Measurements from ENCODE around the gene SKP1. TPM values are rescaled to one million over a fixed set of nuclear protein-coding genes. Genes with fewer than 3 reads are reported as not detected.
"Not testable (repeated sequence)": the region's sequence is repeated elsewhere in the genome, so short reads cannot be mapped to it uniquely, and the experiment has no call there.

SKP1 gene
- total RNA-seq, 4 donors from 2014 or later: 32.6 to 224 (median 170) TPM

GRCh38 chr5:134153241-134153640 lies 23.5 kb downstream of the SKP1 start:
- no peaks in the 10 kb centered on the region for H3K27me3 ChIP-seq
- TF ChIP-seq CTCF (IDR thresholded peaks at IDR 0.05) (no peak), POLR2AphosphoS5 (IDR thresholded peaks at IDR 0.05) (no peak), EP300 (IDR thresholded peaks at IDR 0.05; ENCODE audit: low read depth) (no peak), POLR2A (IDR thresholded peaks at IDR 0.05) (no peak)
- peaks cover 0 to 7% (median 0%) of the 10 kb centered on the region in 4 donors for H3K4me1 ChIP-seq
- peaks cover 0 to 60% (median 26%) of the 10 kb centered on the region in 4 donors for H3K36me3 ChIP-seq
- H3K9me3 ChIP-seq: no peaks in the 10 kb centered on the region
- WGBS, 2 donors (ENCODE audit: low coverage in 1 of 2): 93 to 100% methylated on average over 2 to 3 of the region's 3 CpGs
- no peak for DNase-seq
- in situ Hi-C loops (cut with MboI; ENCODE audit: low pct_ligation_motif_present in 1 of 4, low pct_unique_long_range_greater_than_20kb in 1 of 4, low sequenced_read_pairs in 3 of 4): no loop called here
- intact Hi-C loops (cut with DNase I; ENCODE audit: low total_unique reads): no loop called here
- no peak overlapping the region for H3K4me3 ChIP-seq
- no peak overlapping the region for H3K27ac ChIP-seq

GRCh38 chr5:134152173-134152832 lies 24.4 kb downstream of the SKP1 start:
- in situ Hi-C loops (cut with MboI; ENCODE audit: low pct_ligation_motif_present in 1 of 4, low pct_unique_long_range_greater_than_20kb in 1 of 4, low sequenced_read_pairs in 3 of 4); H3K4me1 ChIP-seq; H3K27ac ChIP-seq: not testable (repeated sequence)

GRCh38 chr5:134151723-134152122 lies 25.0 kb downstream of the SKP1 start:
- peaks cover 0 to 48% (median 21%) of the 10 kb centered on the region in 4 donors for H3K36me3 ChIP-seq
- H3K9me3 ChIP-seq: no peaks in the 10 kb centered on the region
- no peak for TF ChIP-seq CTCF (IDR thresholded peaks at IDR 0.05)
- no peak for TF ChIP-seq POLR2AphosphoS5 (IDR thresholded peaks at IDR 0.05)
- TF ChIP-seq EP300 (IDR thresholded peaks at IDR 0.05; ENCODE audit: low read depth): no peak
- TF ChIP-seq POLR2A (IDR thresholded peaks at IDR 0.05): no peak
- no peak overlapping the region for H3K4me3 ChIP-seq
- no peak for DNase-seq
- H3K27ac ChIP-seq: no peak overlapping the region
- H3K4me1 ChIP-seq: peaks cover 0 to 7% (median 0%) of the 10 kb centered on the region in 4 donors
- intact Hi-C loops (cut with DNase I; ENCODE audit: low total_unique reads): no loop called here
- 99% methylated on average over 3 of the region's 3 CpGs; no CpG with 5 or more reads in 1 of the 2 donors for WGBS, 2 donors (ENCODE audit: low coverage in 1 of 2)
- in situ Hi-C loops (cut with MboI; ENCODE audit: low pct_ligation_motif_present in 1 of 4, low pct_unique_long_range_greater_than_20kb in 1 of 4, low sequenced_read_pairs in 3 of 4): no loop called here
- H3K27me3 ChIP-seq: no peaks in the 10 kb centered on the region

More at GRCh38 chr5:134152173-134152832, 24.4 kb downstream of the SKP1 start:
- H3K9me3 ChIP-seq; DNase-seq; H3K27me3 ChIP-seq; H3K4me3 ChIP-seq; intact Hi-C loops (cut with DNase I; ENCODE audit: low total_unique reads): not testable (repeated sequence)
- H3K36me3 ChIP-seq: peaks cover 0 to 52% (median 22%) of the 10 kb centered on the region in 4 donors
- 96 to 98% methylated on average over 8 to 15 of the region's 15 CpGs for WGBS, 2 donors (ENCODE audit: low coverage in 1 of 2)

GRCh38 chr5:134149571-134150303 lies 27.0 kb downstream of the SKP1 start:
- WGBS, 2 donors (ENCODE audit: low coverage in 1 of 2): 33 to 45% methylated on average over 1 to 4 of the region's 4 CpGs
- H3K36me3 ChIP-seq: peaks cover 0 to 34% (median 15%) of the 10 kb centered on the region in 4 donors
- DNase-seq: no peak
- H3K4me1 ChIP-seq: peaks cover 0 to 7% (median 0%) of the 10 kb centered on the region in 4 donors
- no peak overlapping the region for H3K4me3 ChIP-seq
- no peak for TF ChIP-seq POLR2A (IDR thresholded peaks at IDR 0.05)
- no peak for TF ChIP-seq EP300 (IDR thresholded peaks at IDR 0.05; ENCODE audit: low read depth)
- TF ChIP-seq POLR2AphosphoS5 (IDR thresholded peaks at IDR 0.05): no peak
- no peak for TF ChIP-seq CTCF (IDR thresholded peaks at IDR 0.05)
- no peaks in the 10 kb centered on the region for H3K27me3 ChIP-seq
- H3K27ac ChIP-seq: peak overlapping the region in 1 of 4 donors; percentile 7
- in situ Hi-C loops (cut with MboI; ENCODE audit: low pct_ligation_motif_present in 1 of 4, low pct_unique_long_range_greater_than_20kb in 1 of 4, low sequenced_read_pairs in 3 of 4) (loop anchor here in 3 of 4 donors (10.0 kb wide), 3 partner anchors 55 to 115 kb away; no protein-coding TSS in a partner anchor), intact Hi-C loops (cut with DNase I; ENCODE audit: low total_unique reads) (loop anchor here (5.0 kb wide), 1 partner anchor 107 kb away; no protein-coding TSS in a partner anchor)
- no peaks in the 10 kb centered on the region for H3K9me3 ChIP-seq

Data from transverse colon (tissue), 4 donors.